ENCODE results near the gene SDK2. TPM values are rescaled to one million over a fixed set of nuclear protein-coding genes. Genes with fewer than 3 reads are reported as not detected.

SDK2 gene
- total RNA-seq, 1 donor from 2014 or later: 11.2 TPM

DNA sequence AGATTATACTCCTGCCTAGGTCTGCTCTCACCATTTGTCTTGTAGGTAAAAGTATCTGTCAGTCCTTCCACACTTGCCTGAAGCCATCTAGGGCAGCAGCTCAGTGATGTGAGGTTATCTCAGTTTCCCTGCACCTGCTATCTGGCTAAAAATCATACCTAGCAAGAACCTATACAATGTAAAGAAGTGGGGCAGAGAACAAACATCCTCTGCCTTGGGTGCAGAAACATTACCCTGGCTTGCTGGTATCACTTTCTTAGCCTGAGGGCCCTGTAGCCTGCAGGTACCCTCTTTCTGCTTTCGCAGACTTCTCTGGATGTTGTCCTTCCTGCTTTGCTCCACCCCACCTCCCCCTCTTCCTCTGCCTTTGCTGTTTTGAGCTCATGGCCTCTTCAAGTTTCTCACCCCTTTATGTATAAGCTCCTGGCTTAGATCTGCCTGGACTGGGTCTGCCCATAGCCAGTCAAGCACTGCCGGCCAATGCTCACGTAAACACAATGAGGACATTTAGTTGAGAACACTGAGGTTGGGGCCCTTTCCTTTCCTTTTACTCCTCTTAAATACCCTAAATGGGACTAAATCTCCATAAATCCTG lies 8.7 kb upstream of the SDK2 start:
- no peak for FAIRE-seq
- H3K4me3 Mint-ChIP-seq (ENCODE audit: unreplicated experiment): no peak overlapping the region
- DNase-seq (ENCODE audit: low read depth): no peak
- Histone ChIP-seq H2AFZ (ENCODE audit: low read depth, low read length) (no peak overlapping the region), H3K4me2 (ENCODE audit: low read length) (no peak overlapping the region), H3K4me3 (ENCODE audit: insufficient read depth, low read depth, low read length) (no peak overlapping the region), H4K20me1 (ENCODE audit: insufficient read depth, low read length) (no peaks in the 10 kb centered on the region), H3K9me3 (ENCODE audit: insufficient read depth, low read depth, low read length) (peaks cover 4% of the 10 kb centered on the region), H3K4me1 (ENCODE audit: insufficient read depth, low read length) (no peaks in the 10 kb centered on the region), H3K27me3 (ENCODE audit: insufficient read depth, low read length) (peaks cover 4% of the 10 kb centered on the region), H3K27ac (ENCODE audit: low read depth, low read length) (no peak overlapping the region), H3K9ac (ENCODE audit: low read length) (no peak overlapping the region), H3K79me2 (ENCODE audit: insufficient read depth, low read length) (no peaks in the 10 kb centered on the region), H3K36me3 (ENCODE audit: insufficient read depth, low read length) (no peaks in the 10 kb centered on the region)
- peaks cover 10% of the 10 kb centered on the region for H3K9me3 Mint-ChIP-seq (ENCODE audit: unreplicated experiment)
- peaks cover 48% of the 10 kb centered on the region for H3K27me3 Mint-ChIP-seq (ENCODE audit: low read depth, unreplicated experiment)
- TF ChIP-seq CTCF (IDR thresholded peaks at IDR 0.05; ENCODE audit: insufficient read depth, low read depth, low read length): no peak
- no peak for TF ChIP-seq EZH2 (IDR thresholded peaks at IDR 0.05; ENCODE audit: insufficient read depth, low read length)
- no peaks in the 10 kb centered on the region for H3K4me1 Mint-ChIP-seq (ENCODE audit: low read depth, unreplicated experiment)
- no peaks in the 10 kb centered on the region for H3K36me3 Mint-ChIP-seq (ENCODE audit: low read depth, unreplicated experiment)
- H3K27ac Mint-ChIP-seq (ENCODE audit: unreplicated experiment): no peak overlapping the region

GRCh38 chr17:73650617-73651200 lies 6.5 kb upstream of the SDK2 start:
- H3K4me3 Mint-ChIP-seq (ENCODE audit: unreplicated experiment): no peak overlapping the region
- Histone ChIP-seq H3K9me3 (ENCODE audit: insufficient read depth, low read depth, low read length) (peaks cover 4% of the 10 kb centered on the region), H2AFZ (ENCODE audit: low read depth, low read length) (no peak overlapping the region), H3K4me2 (ENCODE audit: low read length) (no peak overlapping the region), H3K27ac (ENCODE audit: low read depth, low read length) (no peak overlapping the region), H3K79me2 (ENCODE audit: insufficient read depth, low read length) (no peaks in the 10 kb centered on the region), H3K27me3 (ENCODE audit: insufficient read depth, low read length) (peaks cover 15% of the 10 kb centered on the region), H3K4me1 (ENCODE audit: insufficient read depth, low read length) (no peaks in the 10 kb centered on the region), H3K4me3 (ENCODE audit: insufficient read depth, low read depth, low read length) (no peak overlapping the region), H3K9ac (ENCODE audit: low read length) (no peak overlapping the region), H3K36me3 (ENCODE audit: insufficient read depth, low read length) (no peaks in the 10 kb centered on the region), H4K20me1 (ENCODE audit: insufficient read depth, low read length) (no peaks in the 10 kb centered on the region)
- TF ChIP-seq EZH2 (IDR thresholded peaks at IDR 0.05; ENCODE audit: insufficient read depth, low read length): no peak
- TF ChIP-seq CTCF (IDR thresholded peaks at IDR 0.05; ENCODE audit: insufficient read depth, low read depth, low read length): no peak
- peaks cover 1% of the 10 kb centered on the region for H3K4me1 Mint-ChIP-seq (ENCODE audit: low read depth, unreplicated experiment)
- no peak overlapping the region for H3K27ac Mint-ChIP-seq (ENCODE audit: unreplicated experiment)
- FAIRE-seq (no peak), DNase-seq (ENCODE audit: low read depth) (no peak)
- peaks cover 10% of the 10 kb centered on the region for H3K9me3 Mint-ChIP-seq (ENCODE audit: unreplicated experiment)
- peaks cover 60% of the 10 kb centered on the region for H3K27me3 Mint-ChIP-seq (ENCODE audit: low read depth, unreplicated experiment)
- no peaks in the 10 kb centered on the region for H3K36me3 Mint-ChIP-seq (ENCODE audit: low read depth, unreplicated experiment)

GRCh38 chr17:73650140-73650539 lies 5.9 kb upstream of the SDK2 start:
- H2AFZ ChIP-seq (ENCODE audit: low read depth, low read length): no peak overlapping the region
- no peaks in the 10 kb centered on the region for H3K36me3 ChIP-seq (ENCODE audit: insufficient read depth, low read length)
- no peaks in the 10 kb centered on the region for H4K20me1 ChIP-seq (ENCODE audit: insufficient read depth, low read length)
- Mint-ChIP-seq H3K27me3 (ENCODE audit: low read depth, unreplicated experiment) (peaks cover 57% of the 10 kb centered on the region), H3K9me3 (ENCODE audit: unreplicated experiment) (peaks cover 10% of the 10 kb centered on the region), H3K4me3 (ENCODE audit: unreplicated experiment) (no peak overlapping the region), H3K36me3 (ENCODE audit: low read depth, unreplicated experiment) (no peaks in the 10 kb centered on the region), H3K4me1 (ENCODE audit: low read depth, unreplicated experiment) (peaks cover 1% of the 10 kb centered on the region), H3K27ac (ENCODE audit: unreplicated experiment) (no peak overlapping the region)
- no peaks in the 10 kb centered on the region for H3K79me2 ChIP-seq (ENCODE audit: insufficient read depth, low read length)
- H3K4me2 ChIP-seq (ENCODE audit: low read length): no peak overlapping the region
- DNase-seq (ENCODE audit: low read depth): no peak
- peaks cover 4% of the 10 kb centered on the region for H3K9me3 ChIP-seq (ENCODE audit: insufficient read depth, low read depth, low read length)
- no peak overlapping the region for H3K9ac ChIP-seq (ENCODE audit: low read length)
- TF ChIP-seq EZH2 (IDR thresholded peaks at IDR 0.05; ENCODE audit: insufficient read depth, low read length) (no peak), CTCF (IDR thresholded peaks at IDR 0.05; ENCODE audit: insufficient read depth, low read depth, low read length) (peak; percentile 10)
- H3K4me3 ChIP-seq (ENCODE audit: insufficient read depth, low read depth, low read length): no peak overlapping the region
- peaks cover 19% of the 10 kb centered on the region for H3K27me3 ChIP-seq (ENCODE audit: insufficient read depth, low read length)
- FAIRE-seq: no peak
- no peaks in the 10 kb centered on the region for H3K4me1 ChIP-seq (ENCODE audit: insufficient read depth, low read length)
- H3K27ac ChIP-seq (ENCODE audit: low read depth, low read length): no peak overlapping the region
